Measurements from ENCODE around the gene STRIT1. TPM values are rescaled to one million over a fixed set of nuclear protein-coding genes. Genes with fewer than 3 reads are reported as not detected.

The STRIT1 gene
- total and polyA plus RNA-seq, 9 of the 15 experiments (the other 6 are each of a cell fraction or from before 2014, with no cell fraction given) = not detected

DNA sequence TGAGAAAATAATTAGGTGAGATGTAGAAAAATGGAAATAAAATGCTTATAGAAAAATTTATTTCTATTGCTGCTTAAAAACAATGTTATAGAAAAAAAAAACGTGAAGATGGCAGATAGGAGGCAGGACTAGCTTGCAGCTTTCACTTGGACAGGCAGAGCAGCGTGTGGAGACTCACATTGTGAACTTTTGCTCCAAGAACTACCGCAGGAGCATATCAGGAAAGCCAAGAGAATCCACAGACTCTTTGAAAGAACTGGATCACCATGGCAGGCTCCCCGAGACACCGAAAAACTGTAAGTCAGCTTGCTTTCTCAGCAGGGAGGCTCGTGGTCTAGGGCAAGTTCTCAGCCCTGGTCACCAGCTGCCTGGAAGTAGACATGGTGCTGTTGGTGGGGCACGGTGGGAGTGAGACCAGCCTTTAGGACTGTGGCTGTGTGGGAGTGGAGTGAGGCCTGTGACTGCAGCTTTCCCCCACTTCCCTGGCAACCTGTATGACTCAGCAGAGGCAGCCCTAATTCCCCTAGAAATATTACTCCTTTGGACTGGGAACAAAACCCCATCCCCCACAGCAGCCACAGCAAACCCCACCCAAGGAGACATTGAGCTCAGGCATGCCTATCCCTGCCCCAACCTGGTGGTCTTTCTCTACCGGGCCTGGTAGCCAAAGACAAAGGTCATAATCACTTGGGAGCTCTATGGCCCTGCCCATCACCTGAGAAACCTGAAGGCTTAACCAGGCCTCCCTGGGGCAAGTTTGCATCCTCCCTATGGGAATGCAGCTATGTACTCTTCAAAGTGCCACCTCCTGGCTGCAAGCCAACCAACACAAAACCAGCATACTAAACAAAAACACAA is 22.8 kb downstream of the STRIT1 start (continued):
- no peak for TF ChIP-seq ARID4B (CRISPR knock-in tag; IDR thresholded peaks at IDR 0.05)
- TF ChIP-seq HMG20A (CRISPR knock-in tag; conservative IDR thresholded peaks at IDR 0.05) = no peak
- no peak for TF ChIP-seq BACH1 (tag; IDR thresholded peaks at IDR 0.05)
- no peak for TF ChIP-seq PHB (CRISPR knock-in tag; IDR thresholded peaks at IDR 0.05)
- TF ChIP-seq ZNF507 (tag; conservative IDR thresholded peaks at IDR 0.05) = no peak
- TF ChIP-seq ZNF184 (CRISPR knock-in tag; IDR thresholded peaks at IDR 0.05) = no peak
- TF ChIP-seq SIX5 (IDR thresholded peaks at IDR 0.05; ENCODE audit: borderline replicate concordance in 1 of 2, insufficient read depth in 1 of 2, low read depth in 1 of 2, low read length in 2 of 2) = no peak
- TF ChIP-seq KLF13 (tag; IDR thresholded peaks at IDR 0.05; ENCODE audit: borderline replicate concordance, low read depth) = no peak
- no peak for TF ChIP-seq CBX3 (IDR thresholded peaks at IDR 0.05; ENCODE audit: borderline replicate concordance in 1 of 2, low read length in 2 of 2)
- TF ChIP-seq ZBTB33 (CRISPR knock-in tag; IDR thresholded peaks at IDR 0.05) = no peak
- peak; percentile 38; the same call in 1 of the 2 replicates for TF ChIP-seq TFAP4 (CRISPR knock-in tag; IDR thresholded peaks at IDR 0.05; ENCODE audit: borderline replicate concordance)
- TF ChIP-seq DPF2 (IDR thresholded peaks at IDR 0.05) = no peak
- no peak for TF ChIP-seq ZNF707 (CRISPR knock-in tag; conservative IDR thresholded peaks at IDR 0.05)
- no peak for TF ChIP-seq SAFB (IDR thresholded peaks at IDR 0.05; ENCODE audit: borderline replicate concordance, low read depth, low read length)
- TF ChIP-seq MTA2 (IDR thresholded peaks at IDR 0.05; ENCODE audit: low read depth) = no peak
- TF ChIP-seq SP1 (CRISPR knock-in tag; IDR thresholded peaks at IDR 0.05) = no peak
